Stomach (tissue), 9 donors: ENCODE results near the gene ZNF428. TPM values are rescaled to one million over a fixed set of nuclear protein-coding genes. Genes with fewer than 3 reads are reported as not detected.
A peak's percentile ranks its signal among the peaks of the same experiment; 100 is the strongest.

ENCODE experiments used
- DNase-seq, 2 donors: peaks; one replicate each; pipeline versions ENCODE4 v3.0.0 to v3.0.0-alpha.2; 2013 to 2019
- H3K27ac ChIP-seq, 5 donors: fragments of 200-600 bp in 4 of 5; sonication (generic) in 4 of 5; one replicate each; pipeline ENCODE4 v1.5.1; 2013 to 2019; ENCODE audit warnings: mild to moderate bottlenecking in 1 of 5, moderate library complexity in 1 of 5
- H3K27me3 ChIP-seq, 3 donors: fragments of 200-600 bp; sonication (generic); one replicate each; pipeline ENCODE4 v1.5.1; 2017 to 2019; ENCODE audit warnings: mixed run types in 1 of 3
- H3K36me3 ChIP-seq, 4 donors: fragments of 200-600 bp; sonication (generic); 1 replicate in 3 of 4; 2 replicates in 1 of 4; pipeline ENCODE4 v1.5.1; 2016 to 2019
- H3K4me1 ChIP-seq, 4 donors: fragments of 200-600 bp; sonication (generic); one replicate each; pipeline ENCODE4 v1.5.1; 2016 to 2019
- H3K4me3 ChIP-seq, 4 donors: fragments of 200-600 bp; sonication (generic) in 3 of 4; one replicate each; pipeline ENCODE4 v1.5.1; 2016 to 2019; ENCODE audit warnings: mild to moderate bottlenecking in 1 of 4
- H3K9me3 ChIP-seq, 4 donors: fragments of 200-600 bp; sonication (generic); one replicate each; pipeline ENCODE4 v1.5.1; 2016 to 2019
- EP300 ChIP-seq: sonication (generic); formaldehyde crosslinking; IDR thresholded peaks from one replicate; pipeline ENCODE4 v1.6.1; 2017; ENCODE audit warnings: antibody characterized with exemption
- POLR2A ChIP-seq, 4 donors: fragments of 450-650 bp; IDR thresholded peaks; one replicate each; pipeline ENCODE4 v1.6.1; 2016; ENCODE audit warnings: antibody characterized with exemption in 4 of 4, control low read depth in 2 of 4, mild to moderate bottlenecking in 1 of 4, moderate library complexity in 1 of 4
- POLR2AphosphoS5 ChIP-seq, 3 donors: sonication (generic); formaldehyde crosslinking; IDR thresholded peaks; one replicate each; pipeline ENCODE4 v1.6.1; 2016; ENCODE audit warnings: antibody characterized with exemption in 3 of 3
- WGBS, 5 donors: extraction: QIAGEN DNeasy Blood & Tissue Kit in 3 of 5; methylation state at CpG; one replicate each; pipeline versions ENCODE4 v1.1.5 to v1.1.7; 2013 to 2018; 5-methylcytosine and 5-hydroxymethylcytosine counted together
- intact Hi-C: fragments of 100-400 bp; cut with DNase I; formaldehyde crosslinking; loops from one replicate; pipeline ENCODE4 v1.15.1; 2023; ENCODE audit warnings: low total_unique reads
- polyA plus RNA-seq, 3 donors: library from polyadenylated mRNA; stranded (reverse); fragments of 200-250 nt; gene quantifications; one replicate each; pipeline ENCODE4 v1.2.3, GENCODE V29; 2013
- total RNA-seq, 5 donors: library from RNA; depleted of rRNA; stranded (reverse); fragments of >200 nt; gene quantifications; one replicate each; pipeline versions ENCODE4 v1.1.0 to v1.2.3, GENCODE V29; 2014 to 2016
- TF ChIP-seq, protein P1 (sequence below), 7 experiments: fragments of 450-650 bp in 4 of 7; fragments of 200-600 bp in 3 of 7; sonication (generic) in 3 of 7; IDR thresholded peaks; one replicate each; pipeline ENCODE4 v1.5.1; 2016 to 2019; ENCODE audit warnings: antibody characterized with exemption in 7 of 7, control low read depth in 2 of 7, mild to moderate bottlenecking in 1 of 7
- donor health status: healthy with polysubstance abuse.
- donor health status: Bipolar disorder and iron deficiency.
- donor health status: healthy.

Gene ZNF428
- total and polyA plus RNA-seq, 8 donors: 7.8 to 72.7 (median 25.5) TPM

DNA sequence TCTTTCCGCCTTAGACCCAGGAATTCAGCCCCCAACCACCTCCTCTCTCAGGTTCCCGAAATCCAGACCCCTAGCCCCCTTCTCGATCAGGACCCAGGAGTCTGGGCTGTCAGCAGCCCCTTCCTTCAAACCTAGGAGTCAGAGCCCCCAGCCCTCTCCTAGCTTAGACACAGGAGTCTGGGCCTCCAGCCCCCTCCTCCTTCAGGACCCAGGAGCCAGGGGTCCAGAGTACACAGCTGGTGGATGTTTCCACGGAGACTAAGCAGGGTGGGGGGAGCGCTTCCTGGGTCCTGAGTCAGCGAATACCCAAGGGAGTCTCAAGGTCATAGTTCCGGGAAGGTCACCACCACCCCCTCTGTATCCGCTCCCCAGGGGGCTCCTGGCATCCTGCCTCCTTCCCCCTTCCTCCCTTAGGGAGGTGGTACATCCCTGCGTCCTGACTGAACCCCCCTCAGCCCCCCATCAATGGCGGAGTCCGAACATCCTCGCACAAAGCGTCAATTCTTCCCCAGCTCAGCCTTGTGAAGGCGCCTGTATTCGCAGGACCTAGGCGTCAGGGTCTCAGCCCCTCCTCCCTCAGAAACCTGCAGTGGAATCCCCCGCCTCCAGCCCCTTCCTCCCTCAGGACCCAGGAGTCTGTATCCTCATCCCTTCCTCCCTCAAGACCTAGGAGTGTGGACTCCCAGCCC is 15.6 kb upstream of the ZNF428 start:
- WGBS, 5 donors: 25 to 52% (median 33%) methylated on average over 14 to 17 of the region's 17 CpGs
- Histone ChIP-seq H3K27ac (peak overlapping the region in 2 of 5 donors; percentile 22 to 39), H3K9me3 (no peaks in the 10 kb centered on the region), H3K4me1 (peaks cover 6 to 33% (median 17%) of the 10 kb centered on the region in 4 donors), H3K36me3 (no peaks in the 10 kb centered on the region), H3K4me3 (peak overlapping the region in 1 of 4 donors; percentile 1), H3K27me3 (peaks cover 0 to 40% (median 9%) of the 10 kb centered on the region in 3 donors)
- DNase-seq: peak in 1 of 2 donors; percentile 75
- TF ChIP-seq POLR2AphosphoS5 (IDR thresholded peaks at IDR 0.05): no peak
- no peak for TF ChIP-seq POLR2A (IDR thresholded peaks at IDR 0.05)
- TF ChIP-seq, protein P1, sequence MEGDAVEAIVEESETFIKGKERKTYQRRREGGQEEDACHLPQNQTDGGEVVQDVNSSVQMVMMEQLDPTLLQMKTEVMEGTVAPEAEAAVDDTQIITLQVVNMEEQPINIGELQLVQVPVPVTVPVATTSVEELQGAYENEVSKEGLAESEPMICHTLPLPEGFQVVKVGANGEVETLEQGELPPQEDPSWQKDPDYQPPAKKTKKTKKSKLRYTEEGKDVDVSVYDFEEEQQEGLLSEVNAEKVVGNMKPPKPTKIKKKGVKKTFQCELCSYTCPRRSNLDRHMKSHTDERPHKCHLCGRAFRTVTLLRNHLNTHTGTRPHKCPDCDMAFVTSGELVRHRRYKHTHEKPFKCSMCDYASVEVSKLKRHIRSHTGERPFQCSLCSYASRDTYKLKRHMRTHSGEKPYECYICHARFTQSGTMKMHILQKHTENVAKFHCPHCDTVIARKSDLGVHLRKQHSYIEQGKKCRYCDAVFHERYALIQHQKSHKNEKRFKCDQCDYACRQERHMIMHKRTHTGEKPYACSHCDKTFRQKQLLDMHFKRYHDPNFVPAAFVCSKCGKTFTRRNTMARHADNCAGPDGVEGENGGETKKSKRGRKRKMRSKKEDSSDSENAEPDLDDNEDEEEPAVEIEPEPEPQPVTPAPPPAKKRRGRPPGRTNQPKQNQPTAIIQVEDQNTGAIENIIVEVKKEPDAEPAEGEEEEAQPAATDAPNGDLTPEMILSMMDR (IDR thresholded peaks at IDR 0.05): no peak
- no peak for TF ChIP-seq EP300
- intact Hi-C loops: no loop called here

DNA sequence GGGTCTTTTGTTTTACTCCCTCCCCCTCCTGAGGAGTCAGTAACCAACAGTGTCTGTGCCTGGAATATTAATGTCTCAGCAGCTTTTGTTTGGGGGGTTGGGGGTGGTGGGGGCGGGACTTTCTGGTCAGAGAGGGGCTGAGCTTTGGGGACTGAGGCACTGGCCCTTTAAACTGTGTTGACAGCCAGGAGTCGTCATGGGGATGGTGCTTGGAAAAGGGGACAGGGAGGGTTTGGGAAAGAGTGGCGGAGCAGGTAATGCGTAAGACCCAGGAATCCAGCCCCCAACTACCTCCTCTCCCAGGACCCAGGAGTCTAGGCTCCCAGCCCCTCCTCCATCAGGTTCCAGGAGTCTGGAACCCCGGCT is 15.1 kb upstream of the ZNF428 start:
- Histone ChIP-seq H3K4me1 (peaks cover 5 to 31% (median 14%) of the 10 kb centered on the region in 4 donors), H3K27ac (peak overlapping the region in 1 of 5 donors; percentile 39), H3K36me3 (no peaks in the 10 kb centered on the region), H3K4me3 (peak overlapping the region in 1 of 4 donors; percentile 1), H3K9me3 (no peaks in the 10 kb centered on the region), H3K27me3 (peaks cover 0 to 38% (median 8%) of the 10 kb centered on the region in 3 donors)
- DNase-seq: peak in 1 of 2 donors; percentile 63
- 22 to 63% (median 49%) methylated on average over 4 to 5 of the region's 5 CpGs for WGBS, 5 donors
- TF ChIP-seq POLR2A (IDR thresholded peaks at IDR 0.05) (no peak), EP300 (no peak), POLR2AphosphoS5 (IDR thresholded peaks at IDR 0.05) (no peak)
- TF ChIP-seq, protein P1 (IDR thresholded peaks at IDR 0.05): no peak
- intact Hi-C loops: no loop called here

DNA sequence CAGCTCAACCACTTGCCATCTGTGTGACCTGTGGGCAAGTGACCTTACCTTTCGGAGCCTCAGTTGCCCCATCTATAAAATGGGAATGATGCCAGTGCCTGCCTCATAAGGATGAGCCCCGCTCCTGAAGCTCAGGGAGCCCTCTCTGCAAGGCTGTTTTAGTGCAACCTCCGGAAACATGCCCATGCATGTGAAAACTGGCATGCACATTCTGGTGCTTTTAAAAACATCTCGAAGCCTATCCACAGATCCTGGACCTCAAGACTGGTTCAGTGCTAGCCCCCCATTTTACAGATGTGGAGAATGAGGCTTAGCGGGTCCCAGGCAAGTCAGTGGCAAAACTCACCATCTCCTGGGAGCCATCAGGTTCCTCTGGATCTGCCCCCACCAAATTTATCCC is 14.6 kb upstream of the ZNF428 start:
- 73 to 91% (median 88%) methylated on average over 5 of the region's 5 CpGs for WGBS, 5 donors
- H3K4me1 ChIP-seq: peaks cover 2 to 28% (median 12%) of the 10 kb centered on the region in 4 donors
- no peak overlapping the region for H3K27ac ChIP-seq
- H3K36me3 ChIP-seq: no peaks in the 10 kb centered on the region
- DNase-seq: no peak
- H3K27me3 ChIP-seq: peaks cover 0 to 34% (median 5%) of the 10 kb centered on the region in 3 donors
- intact Hi-C loops: no loop called here
- TF ChIP-seq, protein P1 (IDR thresholded peaks at IDR 0.05): no peak
- TF ChIP-seq POLR2A (IDR thresholded peaks at IDR 0.05): no peak
- no peak for TF ChIP-seq EP300
- TF ChIP-seq POLR2AphosphoS5 (IDR thresholded peaks at IDR 0.05): no peak
- H3K9me3 ChIP-seq: no peaks in the 10 kb centered on the region
- no peak overlapping the region for H3K4me3 ChIP-seq

DNA sequence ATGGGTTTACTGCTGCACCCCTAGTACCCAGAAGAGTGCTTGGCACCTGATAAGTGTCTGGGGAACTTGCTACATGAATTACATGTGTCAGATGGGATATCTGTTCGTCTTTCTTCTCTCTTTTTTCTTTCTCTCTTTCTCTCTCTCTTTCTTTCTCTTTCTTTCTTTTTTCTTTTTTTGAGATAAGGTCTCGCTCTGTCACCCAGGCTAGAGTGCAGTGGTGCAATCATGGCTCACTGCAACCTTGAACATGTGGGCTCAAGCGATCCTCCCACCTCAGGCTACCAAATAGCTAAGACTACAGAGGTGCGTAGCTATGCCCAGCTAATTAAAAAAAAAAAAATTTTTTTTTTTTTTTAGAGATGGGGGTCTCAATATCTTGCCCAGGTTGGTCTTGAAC is 14.1 kb upstream of the ZNF428 start:
- H3K27me3 ChIP-seq: peaks cover 0 to 28% (median 0%) of the 10 kb centered on the region in 3 donors
- intact Hi-C loops: no loop called here
- no peak overlapping the region for H3K27ac ChIP-seq
- H3K4me3 ChIP-seq: no peak overlapping the region
- DNase-seq: no peak
- H3K4me1 ChIP-seq: peaks cover 0 to 23% (median 7%) of the 10 kb centered on the region in 4 donors
- TF ChIP-seq EP300 (no peak), POLR2A (IDR thresholded peaks at IDR 0.05) (no peak), POLR2AphosphoS5 (IDR thresholded peaks at IDR 0.05) (no peak)
- TF ChIP-seq, protein P1 (IDR thresholded peaks at IDR 0.05): no peak
- 82 to 92% (median 89%) methylated on average over 4 of the region's 4 CpGs for WGBS, 5 donors
- H3K36me3 ChIP-seq: no peaks in the 10 kb centered on the region
- H3K9me3 ChIP-seq: no peaks in the 10 kb centered on the region
